Mesenchymal stem cell (in vitro differentiated cells and primary cell): ENCODE measurements around the gene EEF1A2.

Experiments used
- DNase-seq: peaks from one replicate; pipeline ENCODE4 v3.0.0-alpha.2; 2013
- H2AFZ ChIP-seq: one replicate; pipeline ENCODE4 v1.6.1; 2013; ENCODE audit warnings: low read depth, mild to moderate bottlenecking, control low read depth, inconsistent platforms, low read length, moderate library complexity
- H2AK5ac ChIP-seq: 2 replicates; pipeline ENCODE4 v1.6.1; 2013; ENCODE audit warnings: low read length, moderate library complexity, mild to moderate bottlenecking, inconsistent platforms; ENCODE audit not compliant: severe bottlenecking
- H2BK120ac ChIP-seq: one replicate; pipeline ENCODE4 v1.6.1; 2013; ENCODE audit warnings: low read depth, mild to moderate bottlenecking, inconsistent platforms, low read length, moderate library complexity
- H2BK12ac ChIP-seq, 2 experiments: one replicate each; pipeline ENCODE4 v1.6.1; 2013; ENCODE audit warnings: inconsistent platforms in 2 of 2, low read length in 2 of 2, mild to moderate bottlenecking in 2 of 2, moderate library complexity in 2 of 2, control low read depth in 1 of 2
- H2BK15ac ChIP-seq: one replicate; pipeline ENCODE4 v1.6.1; 2013; ENCODE audit warnings: mild to moderate bottlenecking, low read depth, inconsistent platforms; ENCODE audit not compliant: poor library complexity, severe bottlenecking
- H2BK5ac ChIP-seq: 2 replicates; pipeline ENCODE4 v1.6.1; 2013; ENCODE audit warnings: low read depth, mild to moderate bottlenecking, low read length, control low read depth, inconsistent platforms; ENCODE audit not compliant: poor library complexity, severe bottlenecking
- H3K14ac ChIP-seq, 2 experiments: one replicate each; pipeline ENCODE4 v1.6.1; 2013; ENCODE audit warnings: inconsistent platforms in 2 of 2, low read length in 2 of 2, control low read depth in 1 of 2, mild to moderate bottlenecking in 1 of 2, moderate library complexity in 1 of 2
- H3K18ac ChIP-seq, 2 experiments: one replicate each; pipeline ENCODE4 v1.6.1; 2013; ENCODE audit warnings: inconsistent platforms in 2 of 2, low read length in 2 of 2, control low read depth in 1 of 2, low read depth in 1 of 2, mild to moderate bottlenecking in 1 of 2
- H3K23ac ChIP-seq, 2 experiments: one replicate each; pipeline ENCODE4 v1.6.1; 2013; ENCODE audit warnings: inconsistent platforms in 2 of 2, low read length in 2 of 2, mild to moderate bottlenecking in 2 of 2, moderate library complexity in 2 of 2, control low read depth in 1 of 2
- H3K27ac ChIP-seq: 2 replicates; pipeline ENCODE4 v1.5.1; 2013; ENCODE audit warnings: mild to moderate bottlenecking, moderate library complexity, low read length, control low read depth, inconsistent platforms; ENCODE audit not compliant: poor library complexity, severe bottlenecking
- H3K27me3 ChIP-seq, 2 experiments: 2 replicates each; pipeline versions ENCODE4 v1.6.1 to v1.7.0; 2013; ENCODE audit warnings: low read length in 2 of 2, mild to moderate bottlenecking in 2 of 2, moderate library complexity in 2 of 2, control low read depth in 1 of 2, inconsistent platforms in 1 of 2; ENCODE audit not compliant: control insufficient read depth in 1 of 2, insufficient read depth in 1 of 2
- H3K36me3 ChIP-seq, 2 experiments: 2 replicates each; pipeline versions ENCODE4 v1.6.1 to v1.7.0; 2013; ENCODE audit warnings: low read length in 2 of 2, control low read depth in 1 of 2, inconsistent platforms in 1 of 2, low read depth in 1 of 2, mild to moderate bottlenecking in 1 of 2; ENCODE audit not compliant: insufficient read depth in 2 of 2, control insufficient read depth in 1 of 2
- H3K4ac ChIP-seq, 2 experiments: one replicate each; pipeline ENCODE4 v1.6.1; 2013; ENCODE audit warnings: inconsistent platforms in 2 of 2, low read length in 2 of 2, mild to moderate bottlenecking in 2 of 2, moderate library complexity in 2 of 2, control low read depth in 1 of 2, low read depth in 1 of 2
- H3K4me1 ChIP-seq: 2 replicates; pipeline ENCODE4 v1.6.1; 2013; ENCODE audit warnings: low read depth, low read length, control low read depth; ENCODE audit not compliant: control insufficient read depth, insufficient read depth
- H3K4me2 ChIP-seq: 2 replicates; pipeline ENCODE4 v1.6.1; 2013; ENCODE audit warnings: low read length, mild to moderate bottlenecking, inconsistent platforms; ENCODE audit not compliant: poor library complexity, severe bottlenecking
- H3K4me3 ChIP-seq, 2 experiments: 2 replicates each; pipeline versions ENCODE4 v1.5.1 to v1.7.0; 2013; ENCODE audit warnings: low read length in 2 of 2, mild to moderate bottlenecking in 2 of 2, control low read depth in 1 of 2, low read depth in 1 of 2; ENCODE audit not compliant: insufficient read depth in 1 of 2
- H3K79me1 ChIP-seq: replicated peaks from 2 replicates; pipeline ENCODE4 v1.6.1; 2013; ENCODE audit warnings: mild to moderate bottlenecking, control low read depth, low read length, inconsistent platforms; ENCODE audit not compliant: poor library complexity, severe bottlenecking
- H3K9ac ChIP-seq: 2 replicates; pipeline ENCODE4 v1.7.0; 2013; ENCODE audit warnings: mild to moderate bottlenecking, low read length, moderate library complexity
- H3K9me3 ChIP-seq: 2 replicates; pipeline ENCODE4 v1.7.0; 2013; ENCODE audit warnings: mild to moderate bottlenecking, low read length; ENCODE audit not compliant: control insufficient read depth
- H4K8ac ChIP-seq: one replicate; pipeline ENCODE4 v1.6.1; 2013; ENCODE audit warnings: inconsistent platforms, mild to moderate bottlenecking, low read length, moderate library complexity
- H4K91ac ChIP-seq: one replicate; pipeline ENCODE4 v1.6.1; 2013; ENCODE audit warnings: mild to moderate bottlenecking, low read length, inconsistent platforms
- WGBS: methylation state at CpG from one replicate; pipeline ENCODE4 v1.1.7; 2013; ENCODE audit warnings: mixed read lengths; 5-methylcytosine and 5-hydroxymethylcytosine counted together

Gene EEF1A2

GRCh38 chr20:63543733-63544132 is 44.9 kb upstream of the EEF1A2 start:
- Histone ChIP-seq H2BK12ac (no peak overlapping the region), H3K27ac (no peak overlapping the region), H3K4me1 (peaks cover 26% of the 10 kb centered on the region), H2BK15ac (no peak overlapping the region), H3K23ac (no peak overlapping the region), H3K4me2 (no peak overlapping the region), H3K14ac (no peak overlapping the region), H3K4me3 (no peak overlapping the region), H3K18ac (no peak overlapping the region), H3K27me3 (peaks cover 9 to 82% of the 10 kb centered on the region in 2 experiments), H3K9me3 (no peaks in the 10 kb centered on the region), H2BK120ac (no peak overlapping the region), H3K4ac (no peak overlapping the region), H3K9ac (no peak overlapping the region), H2AK5ac (no peak overlapping the region), H3K79me1 (no peaks in the 10 kb centered on the region), H4K91ac (no peak overlapping the region), H3K36me3 (no peaks in the 10 kb centered on the region), H2BK5ac (no peak overlapping the region), H2AFZ (no peak overlapping the region), H4K8ac (no peak overlapping the region)
- 88% methylated on average over 6 of the region's 6 CpGs for WGBS
- DNase-seq, result no peak

GRCh38 chr20:63543131-63543530 is 44.2 kb upstream of the EEF1A2 start:
- H3K23ac ChIP-seq, result no peak overlapping the region
- DNase-seq, result no peak
- no peaks in the 10 kb centered on the region for H3K9me3 ChIP-seq
- no peak overlapping the region for H4K91ac ChIP-seq
- H2AK5ac ChIP-seq, result no peak overlapping the region
- no peak overlapping the region for H2BK15ac ChIP-seq
- no peak overlapping the region for H3K4me3 ChIP-seq
- H3K27ac ChIP-seq, result no peak overlapping the region
- H3K9ac ChIP-seq, result no peak overlapping the region
- H3K79me1 ChIP-seq, result no peaks in the 10 kb centered on the region
- 85% methylated on average over 10 of the region's 10 CpGs for WGBS
- no peak overlapping the region for H2AFZ ChIP-seq
- no peak overlapping the region for H2BK120ac ChIP-seq
- H3K18ac ChIP-seq, result no peak overlapping the region
- no peak overlapping the region for H3K14ac ChIP-seq
- no peak overlapping the region for H2BK12ac ChIP-seq
- H3K4ac ChIP-seq, result no peak overlapping the region
- H4K8ac ChIP-seq, result peak overlapping the region; percentile 45
- no peaks in the 10 kb centered on the region for H3K36me3 ChIP-seq
- H3K4me1 ChIP-seq, result peaks cover 31% of the 10 kb centered on the region
- H3K27me3 ChIP-seq, result peaks cover 3 to 76% of the 10 kb centered on the region in 2 experiments
- H2BK5ac ChIP-seq, result no peak overlapping the region
- no peak overlapping the region for H3K4me2 ChIP-seq

GRCh38 chr20:63542696-63543095 is 43.8 kb upstream of the EEF1A2 start:
- Histone ChIP-seq H2BK5ac (no peak overlapping the region), H3K14ac (no peak overlapping the region), H3K27me3 (peaks cover 0 to 71% of the 10 kb centered on the region in 2 experiments), H2BK15ac (peak overlapping the region; percentile 3), H3K27ac (no peak overlapping the region), H3K9ac (no peak overlapping the region), H3K18ac (no peak overlapping the region), H4K8ac (no peak overlapping the region), H3K4me3 (no peak overlapping the region), H4K91ac (no peak overlapping the region), H3K4ac (no peak overlapping the region), H3K4me1 (peaks cover 32% of the 10 kb centered on the region), H3K23ac (no peak overlapping the region), H2AK5ac (no peak overlapping the region), H2BK12ac (no peak overlapping the region), H3K9me3 (no peaks in the 10 kb centered on the region), H2AFZ (no peak overlapping the region), H3K4me2 (no peak overlapping the region), H3K36me3 (no peaks in the 10 kb centered on the region), H2BK120ac (no peak overlapping the region), H3K79me1 (no peaks in the 10 kb centered on the region)
- WGBS, result 93% methylated on average over 10 of the region's 10 CpGs
- no peak for DNase-seq

- Histone ChIP-seq H3K27ac (no peak overlapping the region), H2BK5ac (no peak overlapping the region), H4K8ac (no peak overlapping the region), H3K4me3 (no peak overlapping the region), H3K4ac (no peak overlapping the region), H3K14ac (no peak overlapping the region), H4K91ac (no peak overlapping the region), H3K9me3 (no peaks in the 10 kb centered on the region), H3K23ac (no peak overlapping the region), H3K27me3 (peaks cover 0 to 67% of the 10 kb centered on the region in 2 experiments), H2BK12ac (no peak overlapping the region), H3K36me3 (no peaks in the 10 kb centered on the region), H2BK15ac (no peak overlapping the region), H2AFZ (no peak overlapping the region), H2AK5ac (no peak overlapping the region), H3K4me1 (peaks cover 34% of the 10 kb centered on the region), H3K79me1 (no peaks in the 10 kb centered on the region), H2BK120ac (no peak overlapping the region), H3K18ac (no peak overlapping the region), H3K9ac (no peak overlapping the region), H3K4me2 (no peak overlapping the region)
- 90% methylated on average over 36 of the region's 36 CpGs for WGBS
- DNase-seq, result no peak
These were observed 43.2 kb upstream of the EEF1A2 start for GRCh38 chr20:63542031-63542559.
